ENCODE data around the gene STK24.

- TF ChIP-seq CTCF (IDR thresholded peaks at IDR 0.05; ENCODE audit: low read depth, low read length, poor library complexity, severe bottlenecking) (no peak), EZH2phosphoT487 (IDR thresholded peaks at IDR 0.05; ENCODE audit: borderline replicate concordance, low read length) (no peak)
Observed at GRCh38 chr13:98483601-98484288, 93.2 kb downstream of the STK24 start.
